Occipital lobe (tissue), 2 donors: ENCODE results near the gene DIS3L2. TPM values are rescaled to one million over a fixed set of nuclear protein-coding genes. Genes with fewer than 3 reads are reported as not detected.

Experiments
- DNase-seq: peaks from one replicate; lab custom pipeline; 2025; lab: John Stamatoyannopoulos, UW
- total RNA-seq: library from RNA; depleted of rRNA; stranded (reverse); fragments of >200 nt; gene quantifications from one replicate; pipeline ENCODE4 v1.2.3, GENCODE V29; 2014

DIS3L2 gene
- total RNA-seq, 1 donor from 2014 or later: 37.6 TPM

GRCh38 chr2:231951452-231952035 lies 10.0 kb upstream of the DIS3L2 start:
- DNase-seq: no peak

- no peak for DNase-seq
Measured at GRCh38 chr2:231955758-231956472, 5.6 kb upstream of the DIS3L2 start.

GRCh38 chr2:231957913-231958763 lies 3.4 kb upstream of the DIS3L2 start:
- no peak for DNase-seq

- no peak for DNase-seq
Measured at GRCh38 chr2:231960810-231961348, 634 bp upstream of the DIS3L2 start.

- DNase-seq: no peak
Measured at GRCh38 chr2:231965102-231965501, 3.6 kb downstream of the DIS3L2 start.

- DNase-seq: no peak
Measured at GRCh38 chr2:231966886-231967285, 5.4 kb downstream of the DIS3L2 start.

- no peak for DNase-seq
Measured at GRCh38 chr2:231968820-231969219, 7.3 kb downstream of the DIS3L2 start.

- no peak for DNase-seq
Measured at GRCh38 chr2:231970461-231970860, 8.9 kb downstream of the DIS3L2 start.

- DNase-seq: no peak
Measured at GRCh38 chr2:231975001-231975400, 13.5 kb downstream of the DIS3L2 start.

GRCh38 chr2:231977430-231977829 lies 15.9 kb downstream of the DIS3L2 start:
- DNase-seq: no peak

- DNase-seq: no peak
Measured at GRCh38 chr2:231984992-231985391, 23.5 kb downstream of the DIS3L2 start.

GRCh38 chr2:231985823-231986261 lies 24.3 kb downstream of the DIS3L2 start:
- DNase-seq: no peak

- no peak for DNase-seq
Measured at GRCh38 chr2:231987124-231987727, 25.7 kb downstream of the DIS3L2 start.

GRCh38 chr2:231988179-231988866 lies 26.8 kb downstream of the DIS3L2 start:
- no peak for DNase-seq

- DNase-seq: no peak
Measured at GRCh38 chr2:231991664-231992063, 30.2 kb downstream of the DIS3L2 start.

GRCh38 chr2:231992888-231993287 lies 31.4 kb downstream of the DIS3L2 start:
- DNase-seq: no peak

GRCh38 chr2:231996797-231997540 lies 35.5 kb downstream of the DIS3L2 start:
- no peak for DNase-seq

GRCh38 chr2:231998046-231998445 lies 36.5 kb downstream of the DIS3L2 start:
- no peak for DNase-seq

GRCh38 chr2:232000439-232000838 lies 38.9 kb downstream of the DIS3L2 start:
- DNase-seq: no peak

- DNase-seq: no peak
Measured at GRCh38 chr2:232001073-232001472, 39.6 kb downstream of the DIS3L2 start.
